HG02981 (cell line): Measurements from ENCODE around the gene CDH23.

Experiments
- ATAC-seq: cut with Tn5 transposase; IDR thresholded peaks from one replicate; pipeline ENCODE4 v1.9.1; 2021; ENCODE audit warnings: mild to moderate bottlenecking, moderate library complexity; ENCODE audit not compliant: unreplicated experiment

The CDH23 gene

DNA sequence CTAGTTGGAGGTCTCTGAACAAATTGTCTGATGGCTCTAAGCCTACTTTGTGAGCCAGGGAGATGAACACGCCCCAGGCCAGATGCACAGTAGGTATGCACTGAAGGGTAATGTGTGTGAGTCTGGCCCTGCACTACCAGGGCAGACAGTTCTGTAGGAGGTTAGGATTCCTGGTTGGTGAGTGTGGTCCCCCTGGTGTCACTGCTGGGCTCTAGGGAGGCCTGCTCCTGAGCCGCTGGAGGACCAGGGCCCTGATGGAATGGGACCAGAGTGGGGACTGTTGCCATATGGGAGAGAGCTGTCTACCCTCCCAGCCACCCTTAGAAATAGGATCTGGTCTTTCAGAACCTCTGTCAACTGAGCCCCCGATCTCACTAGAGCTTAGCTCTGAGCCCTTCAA, 42.0 kb downstream of the CDH23 start:
- no peak for ATAC-seq

DNA sequence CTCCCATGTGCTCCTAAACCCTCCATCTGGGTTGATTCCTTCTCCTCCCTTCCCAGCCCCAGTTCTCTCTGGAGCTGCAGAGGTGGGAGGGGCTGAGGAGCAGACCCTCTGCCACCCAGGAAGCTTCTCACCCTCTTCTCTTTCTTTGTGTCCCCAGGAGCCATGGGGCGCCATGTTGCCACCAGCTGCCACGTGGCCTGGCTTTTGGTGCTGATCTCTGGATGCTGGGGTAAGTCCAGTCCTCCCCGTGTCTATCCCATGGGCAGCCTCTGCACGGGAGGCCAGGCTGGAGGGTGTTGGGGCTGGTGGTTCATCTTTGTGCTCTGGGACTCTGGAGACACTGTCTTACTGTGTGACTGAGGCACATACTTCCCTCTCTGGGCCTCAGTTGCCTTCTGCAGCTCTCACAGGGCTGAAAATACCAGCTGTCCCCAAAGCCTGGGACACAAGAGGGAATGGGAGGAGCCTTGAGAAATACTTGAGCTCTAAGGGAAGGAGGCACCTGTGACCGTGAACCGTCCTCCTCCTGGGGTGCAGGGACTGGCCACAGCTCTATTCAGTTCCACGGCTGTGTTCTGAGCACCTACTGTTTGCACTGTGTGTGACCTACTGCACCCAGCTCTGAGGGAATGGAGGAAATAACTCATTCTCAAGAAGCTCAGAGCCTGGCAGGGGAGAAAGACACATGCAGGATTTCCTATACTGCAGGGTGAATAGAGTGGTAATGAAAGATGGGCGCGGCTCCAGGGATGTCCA, 43.1 kb downstream of the CDH23 start:
- ATAC-seq = no peak

DNA sequence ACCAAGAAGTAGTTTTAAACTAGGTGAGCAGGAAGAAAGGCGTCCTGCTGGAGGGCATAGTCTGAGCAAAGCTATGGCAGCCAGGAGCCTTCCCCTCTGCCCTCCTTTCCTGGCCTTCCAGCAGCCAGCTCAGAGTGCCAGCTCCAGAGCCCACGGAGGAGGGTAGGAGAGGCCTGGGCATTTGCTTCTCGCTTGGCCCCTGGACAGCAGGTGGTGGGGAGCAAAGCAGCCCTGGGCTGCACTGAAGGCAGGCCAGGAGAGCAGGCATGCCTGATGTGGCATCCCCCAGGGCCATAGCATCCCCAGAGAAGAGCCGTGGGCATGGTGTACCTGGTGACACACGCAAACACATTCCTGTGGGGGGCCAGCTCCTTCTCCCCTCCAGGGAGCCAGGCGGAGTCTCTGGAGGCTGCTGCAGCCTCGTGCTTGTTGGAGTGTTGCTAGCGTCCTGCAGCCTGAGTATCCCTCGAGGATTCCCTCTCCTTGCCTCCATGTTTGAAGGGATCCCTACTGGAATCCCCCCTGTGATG, 43.9 kb downstream of the CDH23 start:
- ATAC-seq = no peak

DNA sequence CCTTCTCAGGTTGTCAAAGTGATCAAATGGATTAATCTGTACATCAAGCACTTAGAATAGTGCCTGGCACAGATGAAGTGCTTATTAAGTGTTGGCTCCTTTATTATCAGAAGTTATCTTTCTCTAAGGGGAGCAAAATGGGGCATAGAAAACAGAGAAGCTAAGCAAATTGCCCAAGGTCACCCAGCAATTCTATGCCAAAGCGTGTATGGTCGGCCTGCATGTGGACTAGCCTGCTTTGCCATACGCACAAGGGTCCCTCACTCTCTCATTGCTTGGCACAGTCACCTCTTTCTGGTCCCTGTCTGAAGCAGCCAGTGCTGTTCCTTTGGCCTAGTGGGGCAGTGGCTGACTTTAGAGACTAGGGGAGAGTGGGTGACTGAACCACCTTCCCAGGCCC, 45.3 kb downstream of the CDH23 start:
- ATAC-seq = no peak

DNA sequence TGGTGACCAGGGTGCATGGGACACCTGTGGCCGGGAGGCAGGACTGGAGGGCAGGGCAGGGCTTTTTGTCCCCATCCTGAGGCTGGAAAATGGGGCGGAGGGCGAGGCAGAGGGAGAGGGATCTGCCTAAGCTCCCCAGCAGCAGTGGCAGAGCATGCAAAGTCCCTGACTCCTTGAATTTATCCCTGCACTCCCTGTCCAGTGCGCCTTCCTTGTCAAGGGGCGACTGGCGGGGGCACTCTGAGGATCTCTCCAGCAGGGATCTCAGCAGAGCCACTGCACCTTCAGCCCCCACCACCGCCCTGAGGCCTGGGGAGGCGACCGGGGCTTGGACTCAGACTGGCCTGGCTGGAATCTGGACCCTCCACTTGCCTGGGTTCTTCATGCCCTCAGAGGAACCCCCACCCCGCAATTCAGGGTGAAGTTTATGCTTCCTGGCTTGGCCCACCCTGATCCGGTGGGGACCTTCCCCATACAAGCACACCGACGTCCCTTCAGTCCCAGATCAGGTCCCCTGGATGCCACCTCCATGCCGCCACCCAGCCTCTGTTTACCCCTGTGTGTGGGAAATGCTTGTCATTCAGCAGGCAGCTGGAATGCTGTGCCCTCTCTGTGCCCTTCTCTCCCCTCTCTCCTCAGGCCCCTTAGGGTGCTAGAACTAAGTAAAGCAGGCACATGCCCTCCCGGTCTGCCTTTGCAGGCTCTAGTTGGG, 46.3 kb downstream of the CDH23 start:
- no peak for ATAC-seq

DNA sequence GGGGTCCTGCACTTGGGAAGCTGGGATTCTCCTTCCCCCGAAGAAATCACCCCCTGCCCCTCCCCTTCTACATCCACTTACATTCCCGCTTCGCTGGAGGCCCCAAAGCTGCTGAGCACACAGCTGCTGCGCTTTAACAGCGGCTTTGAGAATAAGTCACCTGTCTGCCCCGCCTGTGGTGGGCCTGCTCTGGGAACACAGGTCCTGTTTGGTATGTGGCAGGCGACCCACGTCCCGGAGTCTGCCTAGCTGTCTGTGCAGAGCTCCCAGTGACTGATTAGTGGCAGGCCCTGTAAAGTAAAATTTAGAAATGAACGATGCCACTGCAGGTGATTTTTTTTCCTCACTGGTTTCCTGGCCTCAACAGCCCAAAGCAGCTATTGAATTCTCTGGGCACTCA, 47.0 kb downstream of the CDH23 start:
- ATAC-seq = no peak

DNA sequence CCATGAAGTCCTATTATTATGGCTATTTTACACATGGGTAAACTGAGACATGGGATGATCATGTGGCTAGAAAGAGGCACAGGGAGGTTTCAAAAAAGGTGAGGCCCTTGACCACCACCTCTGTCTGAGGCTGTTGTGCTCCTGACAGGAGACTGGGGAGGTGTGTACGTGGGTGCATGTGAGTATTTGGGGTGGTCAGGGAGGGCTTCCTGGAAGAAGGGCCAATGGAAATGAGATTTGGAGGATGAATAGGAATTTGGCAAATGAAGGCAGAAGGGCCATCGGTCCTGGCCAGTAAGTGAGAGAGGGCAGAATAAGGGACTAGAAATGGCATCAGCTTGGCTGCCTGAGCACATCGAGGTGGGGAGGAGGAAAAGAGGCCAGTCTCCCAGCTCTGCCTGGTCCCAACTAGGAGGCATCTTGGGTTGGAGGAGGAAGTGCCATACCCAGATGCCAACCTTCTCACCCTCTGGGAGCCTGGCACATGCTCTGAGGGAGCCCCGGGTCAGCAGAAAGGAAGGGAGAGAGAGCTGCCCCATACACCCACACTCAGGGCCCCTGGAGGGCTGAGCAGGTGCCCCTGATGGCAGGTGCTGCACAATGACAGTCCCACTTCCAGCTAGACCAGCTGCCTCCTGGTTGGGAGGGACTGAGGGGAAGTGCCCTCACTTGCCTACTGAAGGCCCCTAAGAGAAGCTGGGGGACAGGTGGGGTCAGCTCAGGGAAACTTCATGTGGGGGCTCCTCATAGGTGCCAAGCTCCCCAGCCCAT, 47.7 kb downstream of the CDH23 start:
- ATAC-seq = no peak

DNA sequence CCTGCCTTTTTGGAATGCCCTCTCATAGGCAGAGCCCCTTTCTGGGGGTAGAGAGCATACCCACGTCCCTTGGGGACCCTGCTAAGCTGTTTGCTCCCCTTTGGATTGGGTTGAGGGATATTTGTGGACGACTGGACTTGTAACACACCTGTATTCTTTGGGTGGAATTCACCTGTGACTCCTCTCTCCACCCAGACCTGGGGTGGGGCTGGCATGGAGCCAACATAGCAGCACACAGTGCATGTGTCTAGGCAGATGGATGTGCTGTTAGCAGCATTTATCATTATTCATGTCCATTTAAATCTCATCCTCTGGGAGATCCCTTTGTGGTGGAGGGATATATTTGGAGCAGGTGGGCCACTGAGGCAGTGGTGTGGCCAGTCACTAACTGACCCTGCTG, 51.0 kb downstream of the CDH23 start:
- ATAC-seq = no peak

DNA sequence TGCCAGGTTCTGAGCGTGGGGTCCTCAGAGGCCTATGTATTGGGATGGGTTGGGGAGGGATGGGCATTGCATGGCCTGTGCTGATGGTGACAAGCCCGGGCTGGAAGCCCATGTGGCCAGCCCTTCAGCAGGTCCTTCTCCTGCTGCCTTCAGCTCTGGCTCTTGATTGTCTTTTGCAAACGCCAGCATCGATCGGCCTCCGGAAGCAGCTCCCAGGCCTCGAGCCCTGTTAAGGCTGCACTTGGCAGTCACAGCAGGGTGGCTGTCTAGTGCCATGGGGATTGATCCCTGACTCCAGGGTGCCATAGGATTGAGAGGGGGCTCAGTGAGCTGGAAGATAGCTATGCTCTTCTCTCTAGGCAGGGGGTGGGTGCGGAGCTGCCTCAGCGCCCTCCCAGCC, 51.4 kb downstream of the CDH23 start:
- no peak for ATAC-seq

DNA sequence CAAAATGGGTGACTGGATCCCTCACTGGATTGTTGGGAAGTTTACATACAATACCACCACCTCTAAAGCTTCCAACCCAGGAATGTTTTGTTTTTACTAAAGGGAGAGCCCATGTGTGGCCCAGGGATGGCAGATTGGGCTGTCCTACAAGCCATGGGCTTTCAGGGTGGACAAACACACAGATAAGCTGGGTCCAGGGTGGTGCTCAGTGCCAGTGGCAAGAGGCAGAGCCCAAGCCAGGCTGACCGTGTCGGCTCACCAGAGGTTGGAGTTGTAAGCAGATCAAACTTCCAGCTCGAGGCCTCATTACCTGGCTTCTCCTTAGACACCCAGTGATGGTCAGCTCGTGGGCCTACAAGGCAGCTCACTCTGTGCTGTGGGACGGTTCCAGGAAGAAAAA, 52.3 kb downstream of the CDH23 start:
- no peak for ATAC-seq

DNA sequence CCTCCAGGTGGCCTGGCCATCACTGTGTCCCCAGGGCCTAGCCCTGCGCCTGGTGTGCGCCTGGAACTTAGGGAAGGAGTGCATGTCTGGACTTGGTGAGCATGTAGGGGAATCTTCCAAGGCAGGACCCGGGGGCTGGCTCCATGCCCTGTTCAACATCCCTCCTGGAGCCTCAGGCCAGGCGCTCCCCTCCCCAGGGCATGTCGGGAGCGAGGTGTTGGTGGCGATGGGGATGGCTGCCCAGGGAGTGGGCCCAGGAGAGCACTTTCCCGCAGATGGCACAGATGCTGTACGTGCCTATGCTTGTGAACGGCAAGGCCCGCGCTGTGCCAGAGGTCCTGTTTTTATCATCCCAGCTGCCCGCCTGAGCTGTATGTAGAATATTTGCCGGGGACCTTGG, 55.0 kb downstream of the CDH23 start:
- ATAC-seq = no peak

DNA sequence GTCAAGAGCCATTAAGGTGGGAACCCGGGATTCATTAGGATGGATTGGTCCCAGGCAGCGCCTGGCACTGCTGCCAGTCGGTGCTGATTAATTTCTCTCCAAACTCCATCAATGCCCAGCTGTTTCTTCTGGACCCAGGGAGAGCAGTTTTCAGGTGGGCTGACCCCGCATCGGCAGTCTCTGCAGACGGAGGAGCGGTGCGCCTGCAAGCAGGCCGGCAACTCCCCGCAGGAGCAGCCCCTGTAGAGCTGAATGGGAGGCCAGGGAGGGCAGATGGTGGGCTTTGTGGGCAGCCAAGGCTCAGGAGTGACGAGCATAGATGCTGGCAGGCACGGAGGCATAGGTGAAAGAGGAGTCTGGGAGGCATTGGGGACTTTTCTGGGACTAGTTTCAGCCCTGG, 56.5 kb downstream of the CDH23 start:
- ATAC-seq = no peak

DNA sequence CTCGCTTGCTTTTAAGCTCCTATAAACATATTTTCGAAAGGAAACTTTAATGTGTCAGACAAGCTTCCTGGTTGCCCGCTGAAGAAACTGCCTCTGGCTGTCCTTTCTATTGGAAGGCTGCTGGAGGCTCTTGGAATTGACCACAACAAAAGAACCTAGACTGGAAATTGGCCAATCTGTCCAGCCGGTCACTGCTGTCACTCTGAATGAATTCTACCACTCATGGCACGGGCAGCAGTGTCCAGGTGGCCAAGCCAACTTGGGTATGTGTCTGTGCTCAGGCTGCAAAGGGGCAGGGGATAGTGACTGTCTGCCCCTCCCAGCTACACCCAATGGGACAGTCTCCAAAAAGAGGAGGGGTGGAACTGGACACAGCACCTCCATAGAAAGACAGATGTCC, 57.6 kb downstream of the CDH23 start:
- ATAC-seq = no peak

DNA sequence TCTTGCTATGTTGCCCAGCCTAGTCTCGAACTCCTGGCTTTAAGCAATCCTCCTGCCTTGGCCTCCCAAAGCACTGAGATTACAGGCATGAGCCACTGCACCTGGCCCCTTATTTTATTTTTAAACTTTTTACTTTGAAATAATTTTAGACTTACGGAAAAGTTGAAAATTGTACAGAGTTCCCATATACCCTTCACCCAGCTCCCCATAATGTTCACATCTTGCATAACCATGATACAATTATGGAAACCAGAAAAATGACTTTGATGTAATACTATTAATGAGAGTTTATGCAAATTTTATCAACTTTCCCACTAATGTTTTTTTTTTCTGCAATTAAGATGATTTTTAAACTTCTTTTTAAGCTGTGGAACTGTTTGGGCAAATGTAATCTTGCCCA, 58.3 kb downstream of the CDH23 start:
- ATAC-seq = no peak

DNA sequence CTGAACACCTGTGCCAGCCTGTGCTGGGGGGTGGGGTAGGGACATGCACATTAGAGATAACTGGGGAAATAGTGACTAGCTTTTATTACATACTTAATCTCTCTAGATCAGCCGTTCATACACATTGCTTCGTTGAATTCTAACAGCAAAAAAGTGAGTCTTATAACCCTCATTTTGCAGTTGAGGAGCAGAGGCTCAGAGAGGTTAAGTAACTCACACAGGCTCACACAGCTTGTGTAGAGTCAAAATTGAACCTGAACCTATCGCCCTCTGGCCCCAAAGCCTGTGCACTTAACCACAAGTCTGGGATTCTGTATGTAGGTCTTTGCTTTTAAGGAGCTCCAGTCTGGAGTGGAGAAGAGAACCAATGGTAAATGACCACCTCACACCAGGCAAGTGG, 59.9 kb downstream of the CDH23 start:
- no peak for ATAC-seq

DNA sequence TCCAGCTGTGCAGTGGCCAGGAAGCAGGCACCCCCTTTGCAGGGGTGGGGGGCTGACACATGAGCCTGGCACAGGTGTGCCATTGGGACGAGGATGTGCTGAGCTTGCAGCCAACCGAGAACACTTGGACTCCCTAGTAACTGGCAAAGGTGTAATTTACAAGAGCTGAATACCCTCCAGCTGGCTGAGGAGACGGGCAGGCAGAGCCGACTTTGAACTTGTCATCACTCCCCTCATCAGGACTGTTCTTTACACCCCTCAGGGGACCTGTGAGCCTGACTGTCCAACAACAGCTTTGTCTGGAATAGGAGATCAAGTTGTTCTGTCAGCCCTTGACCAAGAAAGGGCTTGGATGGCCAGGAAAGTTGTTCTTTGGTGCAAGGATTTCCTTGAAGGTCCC, 61.2 kb downstream of the CDH23 start:
- ATAC-seq = no peak

DNA sequence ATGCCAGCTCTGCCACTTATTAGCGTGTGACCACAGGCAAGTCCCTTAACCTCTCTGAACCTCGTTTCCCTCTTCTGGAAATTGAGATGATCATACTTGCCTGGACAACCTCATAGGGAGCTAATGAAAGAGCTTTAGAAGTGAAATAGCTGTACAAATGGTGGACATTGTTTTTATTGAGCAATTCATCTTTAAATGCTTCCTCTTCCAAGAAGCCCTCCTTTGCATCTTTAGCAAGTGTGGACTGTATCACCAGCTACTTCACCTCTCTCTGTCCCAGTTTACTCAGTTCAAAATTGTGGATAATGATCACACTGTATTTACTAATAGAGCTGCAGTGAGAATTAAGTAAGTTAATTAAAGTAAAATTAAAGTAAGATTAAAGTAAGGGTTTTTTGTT, 61.7 kb downstream of the CDH23 start:
- no peak for ATAC-seq

DNA sequence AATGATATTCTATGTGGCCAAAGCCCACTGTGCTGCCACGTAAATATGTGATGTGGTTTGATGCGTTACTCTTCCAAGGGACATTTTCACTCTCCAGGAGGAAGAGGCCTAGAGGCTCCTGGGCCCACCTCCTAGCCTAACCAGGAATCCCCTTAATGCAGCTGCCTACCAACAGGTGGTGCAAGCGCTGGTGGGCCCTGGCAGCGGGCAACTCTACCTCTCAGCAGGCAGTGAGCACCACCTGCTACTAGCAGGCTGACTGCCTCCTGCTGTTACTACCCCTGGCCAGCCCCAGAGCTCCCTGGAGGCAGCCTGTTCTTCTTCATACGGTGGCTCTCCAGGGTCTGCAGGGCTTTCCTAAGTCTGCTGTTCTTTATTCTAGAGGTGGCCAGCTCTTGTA, 62.8 kb downstream of the CDH23 start:
- ATAC-seq = no peak

DNA sequence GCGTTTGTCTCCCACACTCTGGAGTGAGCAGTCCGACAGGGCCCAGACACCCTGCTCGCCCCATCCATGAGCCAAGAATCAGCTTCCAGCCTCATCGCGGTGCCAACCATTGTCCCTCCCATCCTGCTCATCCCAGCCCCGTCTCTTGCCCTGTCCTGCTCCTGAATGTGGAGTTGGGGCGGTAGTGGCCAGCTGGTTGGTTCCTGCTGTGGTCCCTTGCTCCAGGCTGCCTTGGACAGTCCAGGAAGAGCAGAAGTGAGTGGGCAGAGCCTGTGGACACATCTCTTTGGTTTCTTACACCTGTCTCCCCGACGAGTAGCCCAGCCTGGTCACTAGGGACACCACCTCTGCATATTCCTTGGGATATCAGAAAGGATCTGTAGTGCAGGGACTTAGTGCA, 63.9 kb downstream of the CDH23 start:
- ATAC-seq = no peak

DNA sequence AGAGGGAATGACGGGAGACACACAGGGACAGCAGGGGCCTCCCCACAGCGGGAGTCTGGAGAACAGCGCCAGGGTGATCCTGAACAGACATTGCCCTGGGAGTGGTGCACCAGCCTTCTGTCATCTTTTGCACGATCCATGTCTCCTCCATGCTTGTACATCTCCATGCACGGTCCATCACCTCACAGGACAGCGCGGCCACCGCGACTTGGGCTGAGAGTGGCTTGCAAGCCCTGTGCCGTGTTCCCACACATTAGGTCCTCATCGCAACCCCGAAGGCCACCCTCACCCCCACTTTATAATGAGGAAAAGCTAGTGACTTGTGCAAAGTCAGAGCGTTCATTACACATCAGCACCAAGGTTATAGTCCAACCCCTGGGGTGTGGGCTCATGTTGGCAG, 64.7 kb downstream of the CDH23 start:
- ATAC-seq = no peak

DNA sequence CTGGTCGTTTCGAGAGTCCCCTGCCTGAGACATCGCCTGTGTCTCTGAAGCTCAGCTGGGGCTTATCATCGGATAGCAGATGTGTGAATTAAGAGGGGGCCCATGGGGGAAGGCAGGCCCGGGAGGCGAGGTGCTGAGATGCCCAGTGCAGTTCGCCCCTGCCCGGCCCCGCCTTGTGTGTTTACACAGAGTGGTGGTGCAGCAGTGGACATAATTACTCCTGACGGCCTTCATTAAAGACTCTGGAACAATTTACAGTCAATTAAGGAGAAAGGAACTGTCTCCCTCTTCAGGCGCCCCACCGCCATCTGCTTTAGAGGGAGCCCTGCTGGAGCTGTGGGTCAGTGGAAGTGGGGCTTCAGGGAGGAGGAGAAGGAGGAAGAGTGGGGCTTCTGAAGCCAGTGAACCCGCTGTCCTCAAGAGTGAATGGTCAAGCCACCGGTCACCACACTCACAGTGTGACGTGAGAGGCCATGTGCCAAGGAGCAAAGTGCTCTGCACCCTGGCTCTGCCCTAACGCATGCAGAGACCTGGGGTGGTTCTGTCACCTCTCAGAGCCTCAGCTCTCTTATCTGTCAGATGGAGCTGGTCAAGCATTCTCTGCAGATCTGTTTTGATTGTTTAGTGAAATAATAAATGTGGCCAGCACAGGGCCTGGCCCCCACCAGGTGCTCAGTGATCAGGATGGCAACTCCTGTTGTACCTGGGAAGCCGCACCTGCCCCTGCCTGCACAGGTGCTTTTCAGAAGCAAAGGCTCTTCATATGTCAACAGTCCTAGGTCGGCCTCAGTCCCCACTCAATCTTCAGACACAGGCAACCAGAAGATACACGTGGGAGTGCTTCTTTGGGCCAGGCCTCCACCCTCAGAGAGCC, 65.6 kb downstream of the CDH23 start:
- ATAC-seq = no peak
